Endothelial cell of umbilical vein (primary cell): Measurements from ENCODE around the gene AMDHD2. TPM values are rescaled to one million over a fixed set of nuclear protein-coding genes. Genes with fewer than 3 reads are reported as not detected.

Experiments used
- BruUV-seq: library from RNA; stranded (reverse); fragments of 400-500 nt; replicated peaks from 2 replicates; lab custom pipeline; 2021; lab: Mats Ljungman, UMichigan
- CTCF ChIA-PET: fragments of 300-600, 350-600 bp; sonication (Branson Sonifier 250); formaldehyde crosslinking; loops from one replicate; lab custom pipeline; 2021; ENCODE audit warnings: antibody characterized with exemption, inconsistent platforms; lab: Charles Lee
- POLR2A ChIA-PET: fragments of 300-600, 350-600 bp; sonication (Branson Sonifier 250); formaldehyde crosslinking; loops from one replicate; lab custom pipeline; 2021; ENCODE audit warnings: antibody characterized with exemption, inconsistent platforms; lab: Charles Lee
- DNase-seq: peaks from one replicate; pipeline ENCODE4 v3.0.0-alpha.2; 2011; ENCODE audit warnings: low read depth, low spot score
- FAIRE-seq: peaks from 2 replicates; lab custom pipeline; 2011; peaks lifted over from hg19 to GRCh38; lab: Jason Lieb, UNC
- H2AFZ ChIP-seq: 2 replicates; pipeline ENCODE4 v1.6.0; 2012; ENCODE audit warnings: low read depth, low read length, control low read depth, inconsistent platforms
- H3K27ac ChIP-seq: 2 replicates; pipeline ENCODE4 v1.5.1; 2011; ENCODE audit warnings: low read depth, mild to moderate bottlenecking, control low read depth, low read length, moderate library complexity; ENCODE audit not compliant: insufficient read depth
- H3K27me3 ChIP-seq, 2 experiments: 2 replicates each; pipeline versions ENCODE4 v1.6.0 to v1.6.1; 2011; ENCODE audit warnings: low read length in 2 of 2, mixed read lengths in 1 of 2; ENCODE audit not compliant: control insufficient read depth in 2 of 2, insufficient read depth in 2 of 2
- H3K36me3 ChIP-seq, 2 experiments: 2 replicates in 1 of 2; 3 replicates in 1 of 2; pipeline ENCODE4 v1.5.1; 2011; ENCODE audit warnings: low read length in 2 of 2, mild to moderate bottlenecking in 1 of 2, moderate library complexity in 1 of 2; ENCODE audit not compliant: control insufficient read depth in 2 of 2, insufficient read depth in 2 of 2; ENCODE audit errors: extremely low read depth in 1 of 2
- H3K4me1 ChIP-seq: 3 replicates; pipeline ENCODE4 v1.5.1; 2011; ENCODE audit warnings: mild to moderate bottlenecking, low read length; ENCODE audit not compliant: control insufficient read depth, insufficient read depth; ENCODE audit errors: extremely low read depth
- H3K4me2 ChIP-seq: 2 replicates; pipeline ENCODE4 v1.6.1; 2011; ENCODE audit warnings: low read length, control low read depth, mixed read lengths; ENCODE audit not compliant: insufficient read depth
- H3K4me3 ChIP-seq, 3 experiments: fragments of 200-600 bp in 1 of 3; sonication (generic), shearing (Covaris generic) in 1 of 3; replicated peaks in 1 of 3; 2 replicates each; pipeline ENCODE4 v1.5.1; 2011 to 2016; ENCODE audit warnings: control low read depth in 3 of 3, low read length in 3 of 3, mild to moderate bottlenecking in 2 of 3, inconsistent platforms in 1 of 3, low read depth in 1 of 3, moderate library complexity in 1 of 3; ENCODE audit not compliant: insufficient read depth in 1 of 3
- H3K79me2 ChIP-seq: 2 replicates; pipeline ENCODE4 v1.6.0; 2012; ENCODE audit warnings: low read length, inconsistent platforms; ENCODE audit not compliant: control insufficient read depth, insufficient read depth
- H3K9ac ChIP-seq: replicated peaks from 2 replicates; pipeline ENCODE3; 2011; ENCODE audit warnings: low read length, control low read depth; ENCODE audit not compliant: insufficient read depth; ENCODE audit errors: extremely low read depth
- H3K9me1 ChIP-seq: replicated peaks from 3 replicates; pipeline ENCODE4 v1.6.0; 2011; ENCODE audit warnings: mild to moderate bottlenecking, low read length; ENCODE audit not compliant: control insufficient read depth, insufficient read depth; ENCODE audit errors: extremely low read depth
- H3K9me3 ChIP-seq: replicated peaks from 2 replicates; pipeline ENCODE4 v1.5.1; 2012; ENCODE audit warnings: low read length, inconsistent platforms; ENCODE audit not compliant: control insufficient read depth, insufficient read depth
- H4K20me1 ChIP-seq: replicated peaks from 2 replicates; pipeline ENCODE3; 2011; ENCODE audit warnings: mild to moderate bottlenecking, low read length; ENCODE audit not compliant: control insufficient read depth, insufficient read depth; ENCODE audit errors: extremely low read depth
- EZH2 ChIP-seq: IDR thresholded peaks from 2 replicates; pipeline ENCODE4 v1.6.1; 2012; ENCODE audit warnings: borderline replicate concordance, low read depth, mild to moderate bottlenecking, moderate library complexity, low read length, inconsistent platforms; ENCODE audit not compliant: severe bottlenecking
- FOS ChIP-seq: IDR thresholded peaks from 2 replicates; pipeline ENCODE4 v1.6.1; 2011; ENCODE audit warnings: mild to moderate bottlenecking, low read length, moderate library complexity, borderline replicate concordance; ENCODE audit not compliant: insufficient read depth
- GATA2 ChIP-seq: IDR thresholded peaks from 2 replicates; pipeline ENCODE4 v1.7.0; 2011; ENCODE audit warnings: low read depth, mild to moderate bottlenecking, moderate library complexity, mixed read lengths, low read length; ENCODE audit not compliant: insufficient read length, insufficient read depth
- JUN ChIP-seq: IDR thresholded peaks from 2 replicates; pipeline ENCODE4 v1.6.1; 2011; ENCODE audit warnings: borderline replicate concordance, low read depth; ENCODE audit not compliant: insufficient read length, insufficient read depth
- MYC ChIP-seq: IDR thresholded peaks from one replicate; pipeline ENCODE4 v1.6.1; 2011; ENCODE audit warnings: mild to moderate bottlenecking, low read depth, low read length
- POLR2A ChIP-seq: IDR thresholded peaks from 2 replicates; pipeline ENCODE4 v1.6.1; 2012; ENCODE audit warnings: low read depth, mild to moderate bottlenecking, control low read depth, low read length
- POLR2AphosphoS5 ChIP-seq: IDR thresholded peaks from 2 replicates; pipeline ENCODE4 v1.6.1; 2012; ENCODE audit warnings: low read depth, mild to moderate bottlenecking, control low read depth, low read length, moderate library complexity; ENCODE audit not compliant: insufficient read depth
- dilution Hi-C: fragments of 300-500 bp; cut with MboI; formaldehyde crosslinking; loops from one replicate; pipeline ENCODE4 v1.15.0; 2019; ENCODE audit warnings: low sequenced_read_pairs; ENCODE audit not compliant: extremely low pct_ligation_motif_present
- intact Hi-C: fragments of 100-400 bp; cut with micrococcal nuclease; formaldehyde crosslinking; loops from one replicate; pipeline ENCODE4 v1.10.0; 2022
- polyA plus RNA-seq, 4 experiments: library from polyadenylated mRNA; depleted of rRNA in 3 of 4; stranded (reverse) in 3 of 4; unstranded in 1 of 4; fragments of >200 nt; gene quantifications; 2 replicates each; pipeline versions ENCODE4 v1.2.1 to v1.2.3, GENCODE V29; 2011 to 2012; ENCODE audit warnings: missing spikeins in 1 of 4
- total RNA-seq: library from RNA; stranded (reverse); gene quantifications from 2 replicates; pipeline ENCODE4 v1.2.3, GENCODE V29; 2021
- TF ChIP-seq, protein P1 (sequence below), 2 donors: IDR thresholded peaks; 1 replicate in 1 of 2; 2 replicates in 1 of 2; pipeline ENCODE4 v1.5.1; 2011; ENCODE audit warnings: low read length in 2 of 2, mild to moderate bottlenecking in 2 of 2, moderate library complexity in 2 of 2, control low read depth in 1 of 2, inconsistent platforms in 1 of 2, low read depth in 1 of 2; ENCODE audit not compliant: insufficient read depth in 1 of 2; ENCODE audit errors: extremely low read depth in 1 of 2
- TF ChIP-seq, protein P2 (sequence below): IDR thresholded peaks from 2 replicates; pipeline ENCODE4 v1.6.1; 2011; ENCODE audit not compliant: insufficient read depth, insufficient read length

Gene AMDHD2
- total and polyA plus RNA-seq, 2 donors (not counting 3 experiments of a cell fraction or from before 2014, with no cell fraction given), result 39.4 to 59.5 TPM

DNA sequence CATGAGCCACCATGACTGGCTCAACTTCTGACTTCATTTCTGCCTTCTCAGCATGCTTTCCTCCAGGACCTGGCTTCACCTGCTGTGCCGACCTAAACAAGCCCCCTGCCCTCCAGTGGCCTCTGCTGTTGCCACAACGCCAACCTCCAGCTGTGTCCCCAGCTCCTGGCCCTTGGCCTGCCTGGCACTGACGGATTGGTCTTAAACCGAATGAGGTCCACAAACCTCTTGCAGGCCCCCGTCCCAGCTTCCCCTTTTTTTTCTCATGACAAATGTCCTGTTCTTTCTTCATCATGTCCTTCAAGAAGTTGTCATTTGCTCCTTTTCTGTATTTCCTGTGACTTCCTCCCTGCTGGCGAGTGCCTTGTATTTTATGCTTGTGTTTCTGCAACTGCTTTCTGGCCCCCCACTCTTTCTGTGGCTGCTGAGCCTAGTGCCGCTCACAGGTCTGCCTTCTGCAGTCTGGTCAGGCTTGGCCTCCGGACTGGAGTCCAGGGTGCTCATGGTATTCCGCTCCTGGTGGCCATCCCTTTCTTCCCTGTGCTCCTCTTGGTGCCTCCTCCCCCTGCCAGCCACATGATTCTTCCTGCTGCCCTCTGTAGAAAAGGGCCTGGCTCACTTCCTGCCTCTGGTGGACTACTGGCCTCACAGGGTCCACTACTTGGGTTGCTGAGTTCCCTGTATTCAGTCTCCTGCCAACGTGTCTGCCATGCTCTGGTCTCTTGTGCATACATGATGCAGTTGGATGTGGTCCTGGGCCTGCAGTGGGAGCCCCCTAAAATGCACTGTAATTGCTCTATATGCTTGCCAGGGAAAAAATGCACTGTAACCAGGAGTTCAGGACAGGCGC lies 3.6 kb upstream of the AMDHD2 start:
- Histone ChIP-seq H3K9ac (no peak overlapping the region), H3K79me2 (peaks cover 66% of the 10 kb centered on the region), H3K4me1 (peaks cover 34% of the 10 kb centered on the region), H4K20me1 (peaks cover 2% of the 10 kb centered on the region), H3K9me3 (no peaks in the 10 kb centered on the region), H2AFZ (no peak overlapping the region), H3K36me3 (peaks cover 0 to 2% of the 10 kb centered on the region in 2 experiments), H3K27me3 (no peaks in the 10 kb centered on the region), H3K9me1 (no peaks in the 10 kb centered on the region), H3K27ac (no peak overlapping the region), H3K4me3 (no peak overlapping the region), H3K4me2 (no peak overlapping the region)
- DNase-seq, result peak; percentile 23
- BruUV-seq, result no TSS peak
- CTCF ChIA-PET, result interaction anchor here (1.1 kb wide), 1 partner anchor 15 kb away, joined by 4 read pairs; no protein-coding TSS in a partner anchor
- intact Hi-C loops, result no loop called here
- TF ChIP-seq GATA2 (no peak), EZH2 (no peak), MYC (no peak), FOS (no peak), POLR2AphosphoS5 (no peak), JUN (no peak), POLR2A (no peak)
- TF ChIP-seq, protein P1, sequence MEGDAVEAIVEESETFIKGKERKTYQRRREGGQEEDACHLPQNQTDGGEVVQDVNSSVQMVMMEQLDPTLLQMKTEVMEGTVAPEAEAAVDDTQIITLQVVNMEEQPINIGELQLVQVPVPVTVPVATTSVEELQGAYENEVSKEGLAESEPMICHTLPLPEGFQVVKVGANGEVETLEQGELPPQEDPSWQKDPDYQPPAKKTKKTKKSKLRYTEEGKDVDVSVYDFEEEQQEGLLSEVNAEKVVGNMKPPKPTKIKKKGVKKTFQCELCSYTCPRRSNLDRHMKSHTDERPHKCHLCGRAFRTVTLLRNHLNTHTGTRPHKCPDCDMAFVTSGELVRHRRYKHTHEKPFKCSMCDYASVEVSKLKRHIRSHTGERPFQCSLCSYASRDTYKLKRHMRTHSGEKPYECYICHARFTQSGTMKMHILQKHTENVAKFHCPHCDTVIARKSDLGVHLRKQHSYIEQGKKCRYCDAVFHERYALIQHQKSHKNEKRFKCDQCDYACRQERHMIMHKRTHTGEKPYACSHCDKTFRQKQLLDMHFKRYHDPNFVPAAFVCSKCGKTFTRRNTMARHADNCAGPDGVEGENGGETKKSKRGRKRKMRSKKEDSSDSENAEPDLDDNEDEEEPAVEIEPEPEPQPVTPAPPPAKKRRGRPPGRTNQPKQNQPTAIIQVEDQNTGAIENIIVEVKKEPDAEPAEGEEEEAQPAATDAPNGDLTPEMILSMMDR (IDR thresholded peaks at IDR 0.05; ENCODE audit: extremely low read depth in 1 of 2, insufficient read depth in 1 of 2, low read depth in 1 of 2, low read length in 2 of 2), result no peak
- TF ChIP-seq, protein P2, sequence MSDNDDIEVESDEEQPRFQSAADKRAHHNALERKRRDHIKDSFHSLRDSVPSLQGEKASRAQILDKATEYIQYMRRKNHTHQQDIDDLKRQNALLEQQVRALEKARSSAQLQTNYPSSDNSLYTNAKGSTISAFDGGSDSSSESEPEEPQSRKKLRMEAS, result no peak
- dilution Hi-C loops, result no loop called here
- FAIRE-seq, result peak; percentile 83
- POLR2A ChIA-PET, result interaction anchor here (0.8 kb wide), 1 partner anchor 166 kb away, joined by 3 read pairs; the partner anchor contains the start of gene KCTD5
